ENCODE measurements around the gene TBK1.

The TBK1 gene

DNA sequence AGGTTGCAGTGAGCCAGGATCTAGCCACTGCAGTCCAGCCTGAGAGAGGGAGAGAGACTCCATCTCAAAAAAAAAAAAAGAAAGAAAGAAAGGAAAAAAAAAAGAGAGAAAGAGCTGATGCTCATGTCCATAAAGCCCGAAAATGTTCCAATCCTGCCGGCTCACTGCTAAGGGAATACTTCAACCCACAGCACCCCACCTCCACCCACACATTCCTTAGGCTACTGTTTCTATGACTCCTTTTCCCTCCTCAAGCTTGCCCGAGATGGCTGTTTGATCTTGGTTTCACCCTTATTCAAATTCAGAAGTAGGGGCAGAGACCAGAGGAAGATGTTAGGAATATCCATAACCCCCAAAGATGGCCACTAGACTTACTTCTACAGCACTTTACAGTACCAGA lies 98.8 kb downstream of the TBK1 start:
- DNase-seq: no peak

DNA sequence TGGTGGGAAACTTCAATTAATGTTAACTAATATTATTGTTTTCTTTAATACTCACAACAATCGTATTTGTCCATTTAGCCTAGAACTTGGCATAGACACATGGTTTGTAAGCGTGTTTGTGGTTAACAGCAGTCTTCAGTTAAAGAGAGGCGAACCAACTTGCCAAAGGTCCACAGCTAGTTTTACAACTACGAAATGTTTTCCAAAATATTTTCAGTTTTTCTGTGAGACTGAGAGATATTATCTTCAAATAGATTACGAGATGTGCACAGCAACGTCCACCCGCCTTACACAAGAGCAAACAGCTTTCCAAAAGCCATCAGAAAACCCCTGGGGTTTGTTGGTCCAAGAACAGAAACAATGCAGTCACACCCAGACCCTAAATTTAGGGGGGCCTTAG lies 99.8 kb downstream of the TBK1 start:
- no peak for DNase-seq
